ENCODE results near the gene SNCG.

DNA sequence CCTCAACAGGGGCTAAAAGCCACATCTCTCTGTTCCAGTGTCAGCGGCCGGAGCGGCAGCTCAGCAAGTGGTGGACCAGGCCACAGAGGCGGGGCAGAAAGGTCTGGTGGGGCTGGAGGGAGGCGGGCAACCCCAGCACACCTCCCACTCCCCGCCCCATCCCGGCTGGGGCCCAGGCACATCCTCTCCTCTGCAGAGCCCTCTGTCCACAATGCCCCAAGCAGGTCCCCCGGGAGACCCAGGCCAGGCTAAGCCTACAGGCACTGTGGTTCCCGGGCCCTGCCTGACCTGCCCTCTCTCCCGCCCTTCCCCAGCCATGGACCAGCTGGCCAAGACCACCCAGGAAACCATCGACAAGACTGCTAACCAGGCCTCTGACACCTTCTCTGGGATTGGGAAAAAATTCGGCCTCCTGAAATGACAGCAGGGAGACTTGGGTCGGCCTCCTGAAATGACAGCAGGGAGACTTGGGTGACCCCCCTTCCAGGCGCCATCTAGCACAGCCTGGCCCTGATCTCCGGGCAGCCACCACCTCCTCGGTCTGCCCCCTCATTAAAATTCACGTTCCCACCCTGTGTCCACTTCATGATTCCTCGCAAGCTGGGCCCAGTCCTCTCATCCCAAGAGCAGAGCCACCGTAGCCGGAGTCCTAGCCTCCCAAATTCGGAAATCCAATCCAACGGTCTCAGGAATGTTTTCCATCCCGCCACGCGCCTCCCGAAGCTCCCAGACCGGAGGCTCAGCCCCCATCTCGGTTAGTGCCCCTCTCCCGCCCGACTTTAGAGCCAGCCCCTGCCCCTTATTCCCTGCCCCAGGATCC lies 12.0 kb downstream of the SNCG start:
- TF ChIP-seq, protein P1, sequence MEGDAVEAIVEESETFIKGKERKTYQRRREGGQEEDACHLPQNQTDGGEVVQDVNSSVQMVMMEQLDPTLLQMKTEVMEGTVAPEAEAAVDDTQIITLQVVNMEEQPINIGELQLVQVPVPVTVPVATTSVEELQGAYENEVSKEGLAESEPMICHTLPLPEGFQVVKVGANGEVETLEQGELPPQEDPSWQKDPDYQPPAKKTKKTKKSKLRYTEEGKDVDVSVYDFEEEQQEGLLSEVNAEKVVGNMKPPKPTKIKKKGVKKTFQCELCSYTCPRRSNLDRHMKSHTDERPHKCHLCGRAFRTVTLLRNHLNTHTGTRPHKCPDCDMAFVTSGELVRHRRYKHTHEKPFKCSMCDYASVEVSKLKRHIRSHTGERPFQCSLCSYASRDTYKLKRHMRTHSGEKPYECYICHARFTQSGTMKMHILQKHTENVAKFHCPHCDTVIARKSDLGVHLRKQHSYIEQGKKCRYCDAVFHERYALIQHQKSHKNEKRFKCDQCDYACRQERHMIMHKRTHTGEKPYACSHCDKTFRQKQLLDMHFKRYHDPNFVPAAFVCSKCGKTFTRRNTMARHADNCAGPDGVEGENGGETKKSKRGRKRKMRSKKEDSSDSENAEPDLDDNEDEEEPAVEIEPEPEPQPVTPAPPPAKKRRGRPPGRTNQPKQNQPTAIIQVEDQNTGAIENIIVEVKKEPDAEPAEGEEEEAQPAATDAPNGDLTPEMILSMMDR (IDR thresholded peaks at IDR 0.05; ENCODE audit: low read length): no peak
- TF ChIP-seq EZH2phosphoT487 (IDR thresholded peaks at IDR 0.05; ENCODE audit: low read length): no peak

All from MM.1S (cell line).